ENCODE results near the gene GAMT. TPM values are rescaled to one million over a fixed set of nuclear protein-coding genes. Genes with fewer than 3 reads are reported as not detected.

GAMT gene
- total and polyA plus RNA-seq, 2 donors (not counting 1 experiment from before 2014, with no cell fraction given) = 20.0 to 44.1 TPM

DNA sequence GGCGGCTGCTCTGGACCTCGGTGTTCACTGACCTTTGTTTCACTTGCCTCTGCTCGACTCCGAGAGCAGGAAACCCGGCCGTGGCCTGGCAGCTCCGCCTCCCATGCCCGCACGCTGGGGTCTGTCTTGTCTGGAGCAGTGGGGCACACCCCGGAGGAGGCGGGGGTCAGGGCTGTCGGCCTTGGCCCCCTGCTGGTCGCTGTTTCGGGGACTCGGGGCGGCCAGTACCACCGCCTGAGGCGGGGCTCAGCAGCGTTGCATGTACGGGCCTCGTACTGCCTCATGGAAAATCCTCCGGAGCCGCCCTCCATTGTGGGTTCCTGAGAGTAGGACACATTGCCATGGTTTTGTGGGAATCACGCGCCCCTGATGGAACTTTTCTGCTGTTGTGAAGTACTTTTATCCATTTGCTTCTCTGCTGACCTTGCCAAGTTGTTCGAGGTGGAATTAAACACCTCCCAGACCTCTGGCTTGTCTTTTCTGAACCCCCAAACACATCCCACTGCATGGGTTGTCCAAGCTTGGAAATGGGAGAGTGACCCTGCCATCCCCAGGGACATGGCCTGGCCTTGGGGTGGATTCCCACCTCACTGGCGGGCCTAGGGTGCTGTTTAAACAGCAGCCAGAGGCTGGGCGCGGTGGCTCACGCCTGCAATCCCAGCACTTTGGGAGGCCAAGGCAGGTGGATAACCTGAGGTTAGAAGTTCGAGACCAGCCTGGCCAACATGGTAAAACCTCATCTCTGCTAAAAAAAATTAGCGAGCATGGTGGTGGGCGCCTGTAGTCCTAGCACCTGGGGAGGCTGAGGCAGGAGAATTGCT is 23.2 kb downstream of the GAMT start:
- H3K27ac ChIP-seq (ENCODE audit: insufficient read depth, low read length) = no peak overlapping the region

DNA sequence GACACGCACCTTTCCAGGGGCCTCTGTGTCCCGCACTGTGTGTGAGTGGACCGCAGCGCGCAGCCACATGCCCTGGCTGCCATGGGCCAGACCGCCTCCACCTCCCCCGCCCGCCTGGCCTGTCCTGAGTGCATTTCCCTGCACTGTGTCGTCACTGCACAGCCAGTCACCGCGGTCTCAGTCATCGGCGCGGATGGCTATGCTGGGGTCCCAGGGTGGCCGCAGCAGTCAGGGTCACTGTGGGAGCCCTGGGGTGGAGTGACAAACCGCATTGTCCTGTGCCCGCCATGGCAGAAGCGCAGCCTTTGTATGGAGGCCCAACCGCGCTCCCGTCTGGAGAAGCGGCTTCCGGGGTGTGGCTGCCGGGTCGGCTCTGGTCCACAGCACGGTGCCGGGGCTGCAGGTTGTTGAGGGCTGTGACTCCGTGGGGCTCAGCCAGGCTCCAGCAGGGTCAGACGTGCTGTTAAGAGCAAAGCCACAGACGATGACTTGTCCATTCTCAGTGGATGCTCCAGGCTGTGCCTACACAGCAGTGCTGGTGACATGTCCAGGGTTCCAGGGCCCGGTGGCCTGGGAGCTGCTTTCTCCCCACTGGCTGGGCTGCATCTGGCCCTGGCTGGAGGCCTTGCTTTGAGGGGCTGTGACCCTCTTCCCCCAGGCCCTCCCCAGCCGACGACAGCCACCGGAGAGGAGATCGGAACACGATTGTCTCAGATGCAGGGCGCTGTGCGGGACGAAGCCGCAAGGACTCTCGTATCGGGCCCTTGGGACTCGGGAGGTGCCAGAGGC is 24.0 kb downstream of the GAMT start:
- no peaks in the 10 kb centered on the region for H4K20me1 ChIP-seq (ENCODE audit: control insufficient read depth, extremely low read depth, insufficient read depth, low read length)
- no peak for DNase-seq (ENCODE audit: low read depth in 2 of 2)
- H3K27me3 ChIP-seq (ENCODE audit: control insufficient read depth, insufficient read depth, low read length) = no peaks in the 10 kb centered on the region
- H3K79me2 ChIP-seq (ENCODE audit: control insufficient read depth, insufficient read depth, low read length) = no peaks in the 10 kb centered on the region
- no peak overlapping the region for H2AFZ ChIP-seq (ENCODE audit: low read length)
- H3K4me3 ChIP-seq (replicated peaks in 1 of 4; ENCODE audit: control extremely low read depth in 1 of 4, insufficient read depth in 1 of 4, low read depth in 3 of 4, low read length in 4 of 4) = no peak overlapping the region
- H3K4me1 ChIP-seq (ENCODE audit: control insufficient read depth, extremely low read depth, insufficient read depth, low read length) = peaks cover 8% of the 10 kb centered on the region
- H3K36me3 ChIP-seq (ENCODE audit: control insufficient read depth, insufficient read depth, low read length) = peaks cover 21% of the 10 kb centered on the region
- no peak for TF ChIP-seq EZH2 (IDR thresholded peaks at IDR 0.05; ENCODE audit: low read length, missing control alignments)
- TF ChIP-seq, protein P1, sequence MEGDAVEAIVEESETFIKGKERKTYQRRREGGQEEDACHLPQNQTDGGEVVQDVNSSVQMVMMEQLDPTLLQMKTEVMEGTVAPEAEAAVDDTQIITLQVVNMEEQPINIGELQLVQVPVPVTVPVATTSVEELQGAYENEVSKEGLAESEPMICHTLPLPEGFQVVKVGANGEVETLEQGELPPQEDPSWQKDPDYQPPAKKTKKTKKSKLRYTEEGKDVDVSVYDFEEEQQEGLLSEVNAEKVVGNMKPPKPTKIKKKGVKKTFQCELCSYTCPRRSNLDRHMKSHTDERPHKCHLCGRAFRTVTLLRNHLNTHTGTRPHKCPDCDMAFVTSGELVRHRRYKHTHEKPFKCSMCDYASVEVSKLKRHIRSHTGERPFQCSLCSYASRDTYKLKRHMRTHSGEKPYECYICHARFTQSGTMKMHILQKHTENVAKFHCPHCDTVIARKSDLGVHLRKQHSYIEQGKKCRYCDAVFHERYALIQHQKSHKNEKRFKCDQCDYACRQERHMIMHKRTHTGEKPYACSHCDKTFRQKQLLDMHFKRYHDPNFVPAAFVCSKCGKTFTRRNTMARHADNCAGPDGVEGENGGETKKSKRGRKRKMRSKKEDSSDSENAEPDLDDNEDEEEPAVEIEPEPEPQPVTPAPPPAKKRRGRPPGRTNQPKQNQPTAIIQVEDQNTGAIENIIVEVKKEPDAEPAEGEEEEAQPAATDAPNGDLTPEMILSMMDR (conservative IDR thresholded peaks at IDR 0.05 in 1 of 2, IDR thresholded peaks at IDR 0.05 in 1 of 2; ENCODE audit: low read depth in 1 of 2, low read length in 2 of 2) = no peak
- H3K27ac ChIP-seq (ENCODE audit: insufficient read depth, low read length) = no peak overlapping the region
- H3K4me2 ChIP-seq (ENCODE audit: extremely low read depth, insufficient read depth, low read length) = no peak overlapping the region
- no peak overlapping the region for H3K9ac ChIP-seq (ENCODE audit: insufficient read depth, low read length)
- H3K9me3 ChIP-seq (ENCODE audit: control insufficient read depth, insufficient read depth, low read depth, low read length) = no peaks in the 10 kb centered on the region

More for the DNA sequence above, 23.2 kb downstream of the GAMT start:
- H3K27me3 ChIP-seq (ENCODE audit: control insufficient read depth, insufficient read depth, low read length) = no peaks in the 10 kb centered on the region
- H3K4me2 ChIP-seq (ENCODE audit: extremely low read depth, insufficient read depth, low read length) = no peak overlapping the region
- H3K36me3 ChIP-seq (ENCODE audit: control insufficient read depth, insufficient read depth, low read length) = peaks cover 15% of the 10 kb centered on the region
- TF ChIP-seq EZH2 (IDR thresholded peaks at IDR 0.05; ENCODE audit: low read length, missing control alignments) = no peak
- TF ChIP-seq, protein P1 (conservative IDR thresholded peaks at IDR 0.05 in 1 of 2, IDR thresholded peaks at IDR 0.05 in 1 of 2; ENCODE audit: low read depth in 1 of 2, low read length in 2 of 2) = no peak
- peaks cover 3% of the 10 kb centered on the region for H3K4me1 ChIP-seq (ENCODE audit: control insufficient read depth, extremely low read depth, insufficient read depth, low read length)
- no peaks in the 10 kb centered on the region for H4K20me1 ChIP-seq (ENCODE audit: control insufficient read depth, extremely low read depth, insufficient read depth, low read length)
- no peaks in the 10 kb centered on the region for H3K79me2 ChIP-seq (ENCODE audit: control insufficient read depth, insufficient read depth, low read length)
- H3K9me3 ChIP-seq (ENCODE audit: control insufficient read depth, insufficient read depth, low read depth, low read length) = no peaks in the 10 kb centered on the region
- H2AFZ ChIP-seq (ENCODE audit: low read length) = no peak overlapping the region
- H3K4me3 ChIP-seq (replicated peaks in 1 of 4; ENCODE audit: control extremely low read depth in 1 of 4, insufficient read depth in 1 of 4, low read depth in 3 of 4, low read length in 4 of 4) = no peak overlapping the region
- DNase-seq (ENCODE audit: low read depth in 2 of 2) = no peak
- H3K9ac ChIP-seq (ENCODE audit: insufficient read depth, low read length) = no peak overlapping the region

DNA sequence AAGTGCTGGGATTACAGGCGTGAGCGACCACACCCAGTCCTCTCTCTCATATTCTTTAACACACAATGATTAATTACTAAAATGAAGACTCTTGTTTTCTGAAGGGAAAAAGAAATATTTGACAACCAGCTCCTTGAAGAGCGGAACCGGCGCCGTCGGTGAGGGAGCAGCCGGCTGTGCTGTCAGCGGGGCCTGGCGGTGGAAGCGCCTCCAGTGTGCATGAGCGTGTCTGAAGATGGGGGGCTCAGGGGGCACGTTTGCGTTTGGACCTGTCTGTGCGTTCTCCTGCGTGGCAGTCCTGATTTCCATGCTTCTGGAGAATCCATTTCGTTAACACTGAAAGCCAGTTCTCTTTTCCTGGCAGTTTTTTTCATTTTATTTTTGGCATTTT is 24.9 kb downstream of the GAMT start:
- no peaks in the 10 kb centered on the region for H3K79me2 ChIP-seq (ENCODE audit: control insufficient read depth, insufficient read depth, low read length)
- no peak overlapping the region for H3K4me2 ChIP-seq (ENCODE audit: extremely low read depth, insufficient read depth, low read length)
- H3K27ac ChIP-seq (ENCODE audit: insufficient read depth, low read length) = no peak overlapping the region
- no peak for TF ChIP-seq EZH2 (IDR thresholded peaks at IDR 0.05; ENCODE audit: low read length, missing control alignments)
- TF ChIP-seq, protein P1 (conservative IDR thresholded peaks at IDR 0.05 in 1 of 2, IDR thresholded peaks at IDR 0.05 in 1 of 2; ENCODE audit: low read depth in 1 of 2, low read length in 2 of 2) = no peak
- no peak for DNase-seq (ENCODE audit: low read depth in 2 of 2)
- H3K27me3 ChIP-seq (ENCODE audit: control insufficient read depth, insufficient read depth, low read length) = no peaks in the 10 kb centered on the region
- H3K9me3 ChIP-seq (ENCODE audit: control insufficient read depth, insufficient read depth, low read depth, low read length) = no peaks in the 10 kb centered on the region
- no peaks in the 10 kb centered on the region for H4K20me1 ChIP-seq (ENCODE audit: control insufficient read depth, extremely low read depth, insufficient read depth, low read length)
- peaks cover 21% of the 10 kb centered on the region for H3K36me3 ChIP-seq (ENCODE audit: control insufficient read depth, insufficient read depth, low read length)
- no peak overlapping the region for H2AFZ ChIP-seq (ENCODE audit: low read length)
- no peak overlapping the region for H3K9ac ChIP-seq (ENCODE audit: insufficient read depth, low read length)
- peaks cover 8% of the 10 kb centered on the region for H3K4me1 ChIP-seq (ENCODE audit: control insufficient read depth, extremely low read depth, insufficient read depth, low read length)
- H3K4me3 ChIP-seq (replicated peaks in 1 of 4; ENCODE audit: control extremely low read depth in 1 of 4, insufficient read depth in 1 of 4, low read depth in 3 of 4, low read length in 4 of 4) = no peak overlapping the region
